DOHH2 (cell line): ENCODE measurements around the gene PPM1F.

Experiments used
- H3F3A ChIP-seq: fragments of 200-600 bp; sonication (generic), shearing (Covaris generic); 2 replicates; pipeline ENCODE4 v1.6.0; 2016; ENCODE audit warnings: antibody characterized with exemption, mild to moderate bottlenecking; ENCODE audit not compliant: control insufficient read depth, insufficient read depth
- H3K27ac ChIP-seq: fragments of 200-600 bp; sonication (generic); 2 replicates; pipeline ENCODE4 v1.5.1; 2014; ENCODE audit warnings: low read depth, mild to moderate bottlenecking, low read length, moderate library complexity
- H3K27me3 ChIP-seq: fragments of 200-600 bp; sonication (generic); 2 replicates; pipeline ENCODE4 v1.6.1; 2014; ENCODE audit warnings: mild to moderate bottlenecking, low read length, mixed read lengths; ENCODE audit not compliant: control insufficient read depth
- H3K36me3 ChIP-seq: fragments of 200-600 bp; sonication (generic); 2 replicates; pipeline ENCODE4 v1.6.1; 2014; ENCODE audit warnings: mild to moderate bottlenecking, low read length, moderate library complexity, mixed read lengths; ENCODE audit not compliant: control insufficient read depth
- H3K4me1 ChIP-seq: fragments of 200-600 bp; sonication (generic); 2 replicates; pipeline ENCODE4 v1.6.1; 2014; ENCODE audit warnings: mild to moderate bottlenecking, low read length, mixed read lengths; ENCODE audit not compliant: control insufficient read depth
- H3K4me2 ChIP-seq: fragments of 200-600 bp; sonication (generic); 2 replicates; pipeline ENCODE4 v1.6.0; 2014; ENCODE audit warnings: mild to moderate bottlenecking, low read length, moderate library complexity
- H3K4me3 ChIP-seq: fragments of 200-600 bp; sonication (generic); 2 replicates; pipeline ENCODE4 v1.5.1; 2014; ENCODE audit warnings: mild to moderate bottlenecking, low read length, mixed read lengths
- H3K79me2 ChIP-seq: fragments of 200-600 bp; sonication (generic); 2 replicates; pipeline ENCODE4 v1.6.1; 2014; ENCODE audit warnings: mild to moderate bottlenecking, low read length, mixed read lengths; ENCODE audit not compliant: control insufficient read depth
- H3K9me2 ChIP-seq: fragments of 200-600 bp; sonication (generic); replicated peaks from 2 replicates; pipeline ENCODE4 v1.6.1; 2014; ENCODE audit warnings: mild to moderate bottlenecking, low read length, mixed read lengths; ENCODE audit not compliant: control insufficient read depth
- H3K9me3 ChIP-seq: fragments of 200-600 bp; sonication (generic); 2 replicates; pipeline ENCODE4 v1.6.1; 2014; ENCODE audit warnings: antibody characterized with exemption, low read length, mixed read lengths; ENCODE audit not compliant: control insufficient read depth, insufficient read depth
- H4K20me1 ChIP-seq: fragments of 200-600 bp; sonication (generic); 2 replicates; pipeline ENCODE4 v1.6.0; 2014; ENCODE audit warnings: low read depth, mild to moderate bottlenecking, antibody characterized with exemption, low read length, moderate library complexity; ENCODE audit not compliant: control insufficient read depth, insufficient read depth
- EZH2phosphoT487 ChIP-seq: fragments of 200-600 bp; sonication (generic); IDR thresholded peaks from 2 replicates; pipeline ENCODE4 v1.6.1; 2017; ENCODE audit warnings: borderline replicate concordance, mild to moderate bottlenecking, antibody characterized with exemption, low read length, moderate library complexity, mixed read lengths
- TF ChIP-seq, protein P1 (sequence below): fragments of 200-600 bp; sonication (generic); IDR thresholded peaks from one replicate; pipeline ENCODE4 v1.5.1; 2014; ENCODE audit warnings: antibody characterized with exemption, mild to moderate bottlenecking, low read depth, low read length; ENCODE audit not compliant: poor library complexity, severe bottlenecking

Gene PPM1F

DNA sequence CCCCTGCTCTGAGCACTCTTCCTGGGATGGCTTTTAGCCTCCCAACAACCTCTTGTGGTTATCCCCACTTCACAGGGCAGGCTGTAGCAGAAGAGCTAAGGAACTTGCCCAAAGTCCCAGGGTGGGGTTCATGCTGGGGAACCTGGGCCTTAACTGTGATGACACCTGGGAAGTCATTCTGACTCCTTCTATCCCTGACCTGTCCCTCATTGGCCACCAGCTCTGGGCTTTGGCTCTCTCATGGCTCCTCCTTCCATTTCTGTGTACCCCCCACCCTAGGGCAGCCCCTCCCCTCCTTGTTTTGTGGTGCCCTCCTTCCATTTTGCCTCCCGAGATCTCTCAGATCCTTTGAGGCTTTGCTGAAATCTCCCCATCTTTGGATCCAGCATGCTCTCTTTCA, 2.7 kb downstream of the PPM1F start:
- no peak for TF ChIP-seq EZH2phosphoT487
- TF ChIP-seq, protein P1, sequence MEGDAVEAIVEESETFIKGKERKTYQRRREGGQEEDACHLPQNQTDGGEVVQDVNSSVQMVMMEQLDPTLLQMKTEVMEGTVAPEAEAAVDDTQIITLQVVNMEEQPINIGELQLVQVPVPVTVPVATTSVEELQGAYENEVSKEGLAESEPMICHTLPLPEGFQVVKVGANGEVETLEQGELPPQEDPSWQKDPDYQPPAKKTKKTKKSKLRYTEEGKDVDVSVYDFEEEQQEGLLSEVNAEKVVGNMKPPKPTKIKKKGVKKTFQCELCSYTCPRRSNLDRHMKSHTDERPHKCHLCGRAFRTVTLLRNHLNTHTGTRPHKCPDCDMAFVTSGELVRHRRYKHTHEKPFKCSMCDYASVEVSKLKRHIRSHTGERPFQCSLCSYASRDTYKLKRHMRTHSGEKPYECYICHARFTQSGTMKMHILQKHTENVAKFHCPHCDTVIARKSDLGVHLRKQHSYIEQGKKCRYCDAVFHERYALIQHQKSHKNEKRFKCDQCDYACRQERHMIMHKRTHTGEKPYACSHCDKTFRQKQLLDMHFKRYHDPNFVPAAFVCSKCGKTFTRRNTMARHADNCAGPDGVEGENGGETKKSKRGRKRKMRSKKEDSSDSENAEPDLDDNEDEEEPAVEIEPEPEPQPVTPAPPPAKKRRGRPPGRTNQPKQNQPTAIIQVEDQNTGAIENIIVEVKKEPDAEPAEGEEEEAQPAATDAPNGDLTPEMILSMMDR: no peak
- Histone ChIP-seq H3K9me2 (no peaks in the 10 kb centered on the region), H3K79me2 (peaks cover 5% of the 10 kb centered on the region; the same call in 1 of the 2 replicates), H3K4me2 (no peak overlapping the region), H4K20me1 (0 out of 2 replicates have a peak, but pooled peaks cover 6% of the 10 kb centered on the region), H3K9me3 (no peaks in the 10 kb centered on the region), H3K36me3 (no peaks in the 10 kb centered on the region), H3K4me3 (no peak overlapping the region), H3F3A (no peaks in the 10 kb centered on the region), H3K27me3 (no peaks in the 10 kb centered on the region), H3K27ac (no peak overlapping the region), H3K4me1 (peaks cover 11% of the 10 kb centered on the region)

DNA sequence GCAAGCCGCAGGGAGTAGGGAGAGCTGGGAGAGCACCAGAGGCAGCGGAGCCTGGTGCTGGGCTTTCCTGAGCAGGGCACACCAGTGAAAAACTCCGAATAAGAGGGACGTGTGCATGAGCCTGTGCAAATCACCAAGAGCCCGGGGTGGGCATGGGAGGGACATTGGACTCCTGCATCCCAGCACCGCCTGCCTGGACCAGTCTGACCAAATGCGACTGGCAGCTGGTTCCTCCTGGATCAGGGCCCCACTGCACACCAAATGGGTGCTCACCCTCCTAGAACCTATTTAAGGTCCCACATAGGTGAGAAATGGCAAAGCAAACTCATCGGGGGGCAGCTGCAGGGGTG, 3.1 kb downstream of the PPM1F start:
- no peak for TF ChIP-seq EZH2phosphoT487
- TF ChIP-seq, protein P1: no peak
- Histone ChIP-seq H3K27ac (no peak overlapping the region), H3K9me3 (no peaks in the 10 kb centered on the region)

DNA sequence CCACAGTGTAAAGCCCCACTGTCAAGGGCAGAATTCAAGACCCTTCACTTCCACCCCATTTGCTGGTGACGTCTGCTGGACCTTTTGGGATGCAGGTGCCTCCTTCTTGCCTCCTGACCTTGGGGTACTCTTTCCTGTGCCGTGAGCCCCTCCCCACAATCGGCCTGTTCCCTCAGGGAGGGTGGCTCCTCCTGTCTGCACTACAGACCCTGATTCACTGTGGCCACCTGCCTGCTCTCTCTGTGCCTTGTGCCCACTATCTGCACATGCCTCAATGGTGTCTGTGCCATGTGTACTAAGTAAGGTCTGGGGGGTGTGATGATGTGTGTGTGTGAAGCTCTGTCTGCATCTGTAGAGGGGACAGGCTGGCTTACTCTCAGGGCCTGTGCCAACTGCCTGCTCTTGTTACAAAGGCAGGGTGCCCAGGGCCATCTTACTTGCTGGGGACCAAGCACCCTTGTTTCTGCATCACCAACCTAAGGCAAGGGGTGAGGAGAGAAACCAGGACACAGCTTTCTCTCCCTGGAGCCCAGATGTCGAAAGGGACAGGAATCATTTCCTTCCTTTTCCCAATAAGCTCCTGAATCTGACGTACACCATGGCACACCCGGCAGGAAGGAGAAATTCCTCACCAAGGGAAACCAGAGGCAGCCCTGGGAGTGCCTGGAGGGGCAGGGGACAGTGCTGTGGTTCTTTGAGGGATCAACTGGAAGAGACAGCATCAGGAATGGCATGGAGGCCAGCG, 3.7 kb downstream of the PPM1F start:
- Histone ChIP-seq H3K27me3 (no peaks in the 10 kb centered on the region), H3K36me3 (no peaks in the 10 kb centered on the region), H3K9me3 (no peaks in the 10 kb centered on the region), H3K79me2 (peaks cover 5% of the 10 kb centered on the region; the same call in 1 of the 2 replicates), H3K4me1 (peaks cover 11% of the 10 kb centered on the region), H3K4me2 (no peak overlapping the region), H4K20me1 (0 out of 2 replicates have a peak, but pooled peaks cover 6% of the 10 kb centered on the region), H3F3A (no peaks in the 10 kb centered on the region), H3K9me2 (no peaks in the 10 kb centered on the region), H3K27ac (no peak overlapping the region), H3K4me3 (no peak overlapping the region)
- TF ChIP-seq, protein P1: no peak
- TF ChIP-seq EZH2phosphoT487: no peak

More for the DNA sequence above, 3.1 kb downstream of the PPM1F start:
- peaks cover 5% of the 10 kb centered on the region; the same call in 1 of the 2 replicates for H3K79me2 ChIP-seq
- H3K36me3 ChIP-seq: no peaks in the 10 kb centered on the region
- H3K9me2 ChIP-seq: no peaks in the 10 kb centered on the region
- no peaks in the 10 kb centered on the region for H3K27me3 ChIP-seq
- H4K20me1 ChIP-seq: 0 out of 2 replicates have a peak, but pooled peaks cover 6% of the 10 kb centered on the region
- H3K4me2 ChIP-seq: no peak overlapping the region
- no peaks in the 10 kb centered on the region for H3F3A ChIP-seq
- H3K4me3 ChIP-seq: no peak overlapping the region
- peaks cover 11% of the 10 kb centered on the region for H3K4me1 ChIP-seq
